NCI-H524 (cell line): ENCODE measurements around the gene CCNB2.

Experiments used
- DNase-seq, 2 experiments: peaks; one replicate each; lab custom pipeline; 2025; lab: John Stamatoyannopoulos, UW

The CCNB2 gene

DNA sequence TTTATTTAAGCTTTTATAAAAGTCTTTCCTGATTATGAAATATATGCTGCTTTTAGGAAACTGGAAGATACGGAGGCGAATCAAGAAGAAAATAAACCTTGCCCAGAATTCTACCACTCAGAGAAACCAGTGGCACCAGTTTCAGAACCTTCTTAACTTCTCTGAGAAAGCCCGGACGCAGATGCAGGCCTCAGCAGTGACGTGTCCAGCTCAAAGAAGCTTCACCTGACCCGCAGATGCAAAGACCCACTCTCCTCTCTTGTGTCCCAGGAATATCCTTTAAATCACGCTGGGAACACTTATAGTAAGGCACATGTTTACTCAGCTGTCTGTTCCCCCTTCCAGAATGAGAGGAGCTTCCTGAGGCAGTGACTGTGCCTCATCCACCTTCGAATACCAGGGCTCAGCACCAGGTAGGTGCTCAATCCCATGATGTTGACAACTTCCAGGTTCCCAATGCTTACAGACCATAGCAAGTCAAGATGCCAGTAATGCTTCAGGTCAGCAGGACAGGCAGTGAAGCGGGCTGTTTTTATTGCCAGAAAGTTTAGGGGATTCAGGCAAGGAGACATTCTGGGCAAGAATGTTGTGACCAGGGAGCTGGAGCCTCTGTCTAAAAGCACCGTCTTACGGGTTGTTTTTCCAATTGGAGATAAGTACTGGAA is 61.8 kb downstream of the CCNB2 start:
- DNase-seq: no peak

DNA sequence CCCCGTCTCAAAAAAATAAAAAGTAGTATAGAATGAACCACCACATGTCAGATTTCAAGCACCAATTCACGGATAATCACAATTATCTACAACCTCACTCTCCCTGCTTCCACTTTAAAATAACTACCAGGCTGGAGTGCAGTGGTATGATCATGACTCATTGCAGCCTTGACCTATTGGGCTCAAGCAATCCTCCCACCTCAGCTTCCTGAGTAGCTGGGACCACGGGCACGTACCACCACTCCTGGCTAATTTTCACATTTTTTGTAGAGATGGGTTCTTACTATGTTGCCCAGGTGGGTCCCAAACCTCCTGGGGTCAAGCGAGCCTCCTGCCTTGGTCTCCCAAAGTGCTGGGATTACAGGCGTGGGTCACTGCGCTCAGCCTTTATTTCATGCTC is 63.6 kb downstream of the CCNB2 start:
- DNase-seq: no peak

DNA sequence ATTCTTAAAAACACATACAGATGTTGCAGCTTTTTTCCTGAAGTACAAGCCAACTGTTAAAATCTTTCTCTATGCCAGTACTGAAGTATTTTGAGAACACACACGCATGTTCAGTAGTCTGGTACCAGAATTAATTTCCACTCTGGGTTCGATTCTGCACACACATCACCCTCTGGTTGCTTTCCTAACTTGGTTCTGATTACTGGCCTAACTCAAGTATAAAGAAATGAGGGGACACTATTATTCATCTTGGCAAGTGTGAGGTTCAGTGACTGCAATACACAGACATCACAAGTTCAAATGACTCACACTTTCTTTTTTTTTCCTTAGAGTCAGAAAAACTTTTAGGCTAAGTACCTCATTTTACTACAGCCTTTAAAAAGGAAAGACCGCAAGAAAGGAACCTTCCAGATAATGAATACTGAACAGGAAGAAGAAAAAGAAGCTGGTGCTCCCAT is 64.3 kb downstream of the CCNB2 start:
- no peak for DNase-seq

DNA sequence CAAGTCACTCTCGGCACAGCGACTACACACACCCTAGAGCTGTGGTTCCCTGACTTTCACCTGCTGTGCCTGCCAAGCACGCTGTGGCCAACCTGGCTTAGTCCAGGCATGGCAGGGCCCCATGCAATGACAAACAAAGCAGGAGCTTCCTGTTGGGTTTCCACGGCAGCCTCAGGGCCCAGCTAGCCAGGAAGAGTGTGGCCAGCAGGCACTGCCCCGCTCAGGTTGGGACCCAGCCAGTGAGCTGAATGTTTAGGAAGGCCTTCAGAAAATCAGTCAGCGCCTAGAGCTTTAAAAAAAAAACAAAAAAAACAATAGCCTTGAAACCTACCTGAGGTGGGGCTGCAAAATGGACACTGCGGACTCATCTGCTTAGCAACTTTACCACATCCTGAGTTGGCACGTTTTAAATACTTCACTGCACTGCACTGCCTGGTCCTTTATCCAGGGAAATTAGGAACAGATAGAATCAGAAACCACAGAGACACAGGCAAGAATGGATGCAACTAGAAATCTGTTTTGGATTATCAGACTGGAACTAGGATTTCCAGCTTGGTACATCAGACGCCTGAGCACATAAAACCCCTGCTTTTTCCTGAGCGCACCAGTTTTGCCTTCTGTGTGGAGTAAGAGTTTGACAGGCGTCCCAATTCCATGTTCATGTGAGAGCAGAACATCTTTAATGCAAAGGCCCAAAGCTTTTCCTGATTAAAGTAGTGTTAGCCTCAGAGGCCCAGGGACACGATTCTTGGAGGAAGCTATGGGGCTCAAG is 65.5 kb downstream of the CCNB2 start:
- no peak for DNase-seq

DNA sequence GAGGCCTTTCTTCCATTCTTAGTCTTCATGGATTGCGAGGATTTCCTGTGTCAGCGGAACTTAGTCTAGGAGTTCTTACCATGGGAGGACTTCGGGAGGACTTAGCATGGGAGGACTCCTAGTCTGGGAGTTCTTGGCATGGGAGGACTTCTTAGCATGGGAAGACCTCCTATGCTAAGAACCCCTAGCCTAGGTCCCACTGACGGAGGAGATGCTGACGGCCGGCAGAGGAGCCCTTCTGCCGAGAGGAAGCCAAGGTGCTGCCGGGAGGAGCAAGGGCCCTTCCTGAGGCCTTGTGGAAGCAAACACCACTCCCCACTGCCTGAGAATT is 66.1 kb downstream of the CCNB2 start:
- no peak for DNase-seq

DNA sequence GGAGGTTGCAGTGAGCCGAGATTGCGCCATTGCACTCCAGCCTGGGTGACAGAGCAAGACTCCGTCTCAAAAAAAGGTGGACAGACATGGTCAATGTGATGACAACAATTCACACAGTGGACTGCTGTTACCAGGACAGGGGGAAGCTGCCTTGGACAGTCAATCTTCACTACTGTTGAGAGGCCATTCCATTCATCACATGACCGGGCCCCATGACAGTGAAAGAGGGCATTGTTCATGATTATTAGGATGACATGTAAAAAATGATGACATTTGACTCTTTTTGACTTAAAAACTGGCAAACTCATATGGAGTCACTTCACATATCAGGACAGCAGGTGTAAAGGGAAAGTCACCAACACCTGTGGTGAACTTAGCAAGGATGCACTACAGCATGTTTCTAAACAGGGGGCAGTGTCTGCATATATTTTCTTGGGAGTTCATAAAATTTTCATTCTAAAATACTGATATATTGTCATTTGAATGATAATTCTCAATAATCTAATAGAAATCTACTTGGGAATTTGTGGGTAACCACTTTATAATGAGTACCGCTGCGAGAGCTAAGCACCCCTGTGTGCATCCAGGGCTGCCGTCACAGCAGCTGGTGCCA is 67.4 kb downstream of the CCNB2 start:
- no peak for DNase-seq

DNA sequence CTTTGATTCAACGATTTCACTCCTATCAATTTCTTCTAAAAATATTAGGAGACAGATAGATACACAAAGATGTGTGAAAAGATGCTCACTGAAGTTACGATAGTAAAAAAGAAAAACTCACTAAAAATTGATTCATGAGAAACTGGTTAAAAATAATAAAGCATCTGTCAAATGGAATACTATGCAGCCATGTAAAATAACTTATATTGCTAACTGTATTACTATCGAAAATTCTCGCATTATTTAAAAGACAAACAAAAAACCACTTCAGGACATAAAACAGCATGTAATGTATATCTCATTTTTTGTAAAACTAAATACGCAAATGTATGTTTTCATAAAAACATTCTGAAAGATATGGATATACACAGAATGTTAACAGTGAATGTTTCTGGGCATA is 68.2 kb downstream of the CCNB2 start:
- DNase-seq: no peak

DNA sequence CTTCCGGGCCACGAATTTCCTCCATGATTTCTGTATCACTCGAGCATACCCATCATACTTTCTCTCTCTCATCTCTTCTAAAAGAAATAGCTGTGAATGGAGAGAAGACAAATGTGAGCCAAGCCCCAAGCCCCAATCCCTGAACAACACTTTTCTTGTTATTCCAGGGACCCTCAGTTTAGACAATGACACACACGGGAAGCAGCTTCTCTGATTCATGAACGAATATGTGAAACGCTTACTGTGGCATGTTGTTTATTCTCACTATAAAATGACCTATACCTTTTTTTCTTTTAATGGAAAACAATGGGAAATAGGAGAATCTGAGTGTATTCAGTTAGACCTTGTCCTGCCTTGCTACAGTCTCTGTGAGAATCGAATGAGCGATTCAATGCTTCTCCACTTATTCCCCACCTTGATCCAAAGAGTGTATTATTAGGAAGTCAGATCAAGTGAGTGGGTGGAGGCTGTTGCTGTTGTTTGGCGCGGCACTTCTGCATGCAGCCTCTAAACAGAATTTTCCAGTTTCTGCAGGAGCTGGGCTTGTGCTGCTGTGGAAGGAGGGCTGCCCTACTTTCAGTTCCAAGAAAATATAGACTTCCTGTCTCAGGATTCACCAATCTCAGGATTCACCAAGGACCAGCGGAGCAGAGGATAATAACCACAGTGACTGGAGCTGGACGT is 69.3 kb downstream of the CCNB2 start:
- DNase-seq: no peak
